Measurements from ENCODE around the gene TRIM24. TPM values are rescaled to one million over a fixed set of nuclear protein-coding genes. Genes with fewer than 3 reads are reported as not detected.

The TRIM24 gene
- total and polyA plus RNA-seq, 2 of the 13 experiments (the other 11 are each of a cell fraction or from before 2014, with no cell fraction given): 100 to 106 TPM

GRCh38 chr7:138460176-138460648 is at the start of gene TRIM24 (continued):
- TF ChIP-seq FOXO4 (CRISPR knock-in tag; conservative IDR thresholded peaks at IDR 0.05) (0 out of 2 replicates have a peak, but pooled peaks have one; percentile 25), ZNF678 (CRISPR knock-in tag; IDR thresholded peaks at IDR 0.05) (no peak), MTF2 (CRISPR knock-in tag; IDR thresholded peaks at IDR 0.05; ENCODE audit: borderline replicate concordance) (no peak), CHD4 (IDR thresholded peaks at IDR 0.05; ENCODE audit: borderline replicate concordance, low read length) (no peak), CEBPB (IDR thresholded peaks at IDR 0.05; ENCODE audit: borderline replicate concordance, low read depth, low read length) (no peak), TCF7L2 (IDR thresholded peaks at IDR 0.05; ENCODE audit: low read depth, low read length) (no peak), KLF6 (CRISPR knock-in tag; IDR thresholded peaks at IDR 0.05) (peak; percentile 78; the same call in 1 of the 2 replicates), MED8 (CRISPR knock-in tag; IDR thresholded peaks at IDR 0.05; ENCODE audit: insufficient replicate concordance) (peak; percentile 21), NR1H2 (CRISPR knock-in tag; IDR thresholded peaks at IDR 0.05; ENCODE audit: borderline replicate concordance, low read depth) (no peak), ISL2 (CRISPR knock-in tag; IDR thresholded peaks at IDR 0.05) (peak; percentile 29; the same call in 1 of the 2 replicates), SAP130 (CRISPR knock-in tag; IDR thresholded peaks at IDR 0.05; ENCODE audit: low read depth) (peak; percentile 87), AFF4 (CRISPR knock-in tag; IDR thresholded peaks at IDR 0.05) (peak; percentile 96), NPAS2 (CRISPR knock-in tag; IDR thresholded peaks at IDR 0.05; ENCODE audit: borderline replicate concordance) (no peak), CREB3 (CRISPR knock-in tag; IDR thresholded peaks at IDR 0.05) (no peak), ZHX2 (IDR thresholded peaks at IDR 0.05; ENCODE audit: low read depth) (0 out of 2 replicates have a peak, but pooled peaks have one; percentile 35), ZHX2 (CRISPR knock-in tag; IDR thresholded peaks at IDR 0.05; ENCODE audit: borderline replicate concordance) (no peak), SRF (IDR thresholded peaks at IDR 0.05; ENCODE audit: low read depth, low read length) (no peak), SIN3A (IDR thresholded peaks at IDR 0.05; ENCODE audit: borderline replicate concordance, low read depth, low read length) (peak; percentile 67; the same call in 1 of the 2 replicates), ZNF335 (CRISPR knock-in tag; IDR thresholded peaks at IDR 0.05) (no peak)
